Endodermal cell (in vitro differentiated cells): ENCODE results near the gene RNF149. TPM values are rescaled to one million over a fixed set of nuclear protein-coding genes. Genes with fewer than 3 reads are reported as not detected.
"Not testable (repeated sequence)": the region's sequence is repeated elsewhere in the genome, so short reads cannot be mapped to it uniquely, and the experiment has no call there.

Experiments used
- DNase-seq: peaks from one replicate; pipeline ENCODE4 v3.0.0-alpha.2; 2017
- H3K27ac ChIP-seq: 2 replicates; pipeline ENCODE4 v1.5.1; 2013; ENCODE audit warnings: mild to moderate bottlenecking, low read depth, low read length, moderate library complexity
- H3K27me3 ChIP-seq: 2 replicates; pipeline ENCODE4 v1.6.1; 2013; ENCODE audit warnings: mild to moderate bottlenecking, low read length, moderate library complexity; ENCODE audit not compliant: insufficient read depth, control insufficient read depth, poor library complexity, severe bottlenecking
- H3K36me3 ChIP-seq: 2 replicates; pipeline ENCODE4 v1.7.0; 2013; ENCODE audit warnings: mild to moderate bottlenecking, low read length, moderate library complexity; ENCODE audit not compliant: control insufficient read depth, insufficient read depth
- H3K4me1 ChIP-seq: one replicate; pipeline ENCODE4 v1.7.0; 2013; ENCODE audit warnings: low read length; ENCODE audit not compliant: control insufficient read depth, insufficient read depth
- H3K4me3 ChIP-seq: 2 replicates; pipeline ENCODE4 v1.5.1; 2013; ENCODE audit warnings: mild to moderate bottlenecking, low read length, moderate library complexity
- H3K9ac ChIP-seq: 2 replicates; pipeline ENCODE4 v1.6.1; 2013; ENCODE audit warnings: mild to moderate bottlenecking, low read length, moderate library complexity; ENCODE audit not compliant: poor library complexity, severe bottlenecking; ENCODE audit errors: extremely low read depth
- H3K9me3 ChIP-seq: 2 replicates; pipeline ENCODE4 v1.6.1; 2013; ENCODE audit warnings: mild to moderate bottlenecking, low read length, moderate library complexity; ENCODE audit not compliant: control insufficient read depth
- H3K27ac Mint-ChIP-seq: 2 replicates; pipeline ENCODE4 v1.8.0; 2020; ENCODE audit warnings: mixed read lengths
- H3K27me3 Mint-ChIP-seq: 2 replicates; pipeline ENCODE4 v1.8.0; 2021; ENCODE audit warnings: mild to moderate bottlenecking, mixed read lengths; ENCODE audit not compliant: insufficient read depth
- H3K36me3 Mint-ChIP-seq: 2 replicates; pipeline ENCODE4 v1.8.0; 2020; ENCODE audit warnings: low read depth, mixed read lengths
- H3K4me1 Mint-ChIP-seq: 2 replicates; pipeline ENCODE4 v1.8.0; 2020; ENCODE audit warnings: mixed read lengths
- H3K4me3 Mint-ChIP-seq: 2 replicates; pipeline ENCODE4 v1.8.0; 2020; ENCODE audit warnings: mild to moderate bottlenecking, moderate library complexity, mixed read lengths
- H3K9me3 Mint-ChIP-seq: 2 replicates; pipeline ENCODE4 v1.8.0; 2020; ENCODE audit warnings: mild to moderate bottlenecking, mixed read lengths
- CTCF ChIP-seq: fragments of 200-600 bp; sonication (generic); conservative IDR thresholded peaks from 2 replicates; pipeline ENCODE4 v1.5.0; 2021; ENCODE audit warnings: antibody characterized with exemption, mild to moderate bottlenecking
- WGBS, 2 experiments: methylation state at CpG; one replicate each; pipeline versions ENCODE4 v1.1.5 to v1.1.7; 2013; ENCODE audit warnings: missing lambda C conversion rate in 2 of 2, mixed read lengths in 1 of 2; ENCODE audit not compliant: insufficient coverage in 1 of 2, insufficient read length in 1 of 2; 5-methylcytosine and 5-hydroxymethylcytosine counted together
- total RNA-seq, 2 donors: library from RNA; stranded (reverse); fragmentation: NEBNext Ultra II Directional in 1 of 2; extraction: Animal tissue kit (Norgen Biotek cat#: 25700) in 1 of 2; gene quantifications; 2 replicates in 1 of 2; 3 replicates in 1 of 2; pipeline ENCODE4 v1.2.1, GENCODE V29; 2021

Gene RNF149
- total RNA-seq, 2 donors from 2014 or later, result 26.4 to 36.3 TPM

DNA sequence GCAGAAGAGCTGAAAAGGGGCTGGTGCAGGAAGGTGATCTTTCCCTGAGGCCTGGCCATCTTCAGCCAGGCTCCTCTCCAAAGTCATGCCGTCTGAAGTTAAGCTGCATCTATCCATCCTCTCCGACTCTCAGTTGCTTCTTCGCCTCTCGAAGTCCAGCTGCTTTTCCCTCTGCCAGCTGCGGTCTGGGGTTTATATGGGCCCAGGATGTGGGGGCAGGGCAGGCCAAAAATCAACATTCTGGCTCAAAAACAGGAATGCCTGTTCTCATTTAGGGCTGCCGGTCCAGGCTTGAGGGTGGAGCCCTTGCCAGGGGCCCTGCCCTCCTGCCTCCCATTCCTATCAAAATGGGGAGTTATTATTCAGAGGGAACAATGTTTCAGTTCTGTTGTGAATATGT lies 47.6 kb upstream of the RNF149 start:
- no peaks in the 10 kb centered on the region for H3K9me3 Mint-ChIP-seq
- H3K9me3 ChIP-seq, result no peaks in the 10 kb centered on the region
- H3K27me3 Mint-ChIP-seq, result peaks cover 36% of the 10 kb centered on the region
- no peak overlapping the region for H3K27ac Mint-ChIP-seq
- H3K27ac ChIP-seq, result no peak overlapping the region
- TF ChIP-seq CTCF, result no peak
- no peak overlapping the region for H3K4me3 Mint-ChIP-seq
- no peaks in the 10 kb centered on the region for H3K36me3 ChIP-seq
- H3K4me1 ChIP-seq, result peaks cover 2% of the 10 kb centered on the region
- 92% methylated on average over 5 to 6 of the region's 6 CpGs for WGBS, 2 experiments
- no peaks in the 10 kb centered on the region for H3K27me3 ChIP-seq
- no peak for DNase-seq
- no peak overlapping the region for H3K9ac ChIP-seq
- H3K4me3 ChIP-seq, result no peak overlapping the region
- no peaks in the 10 kb centered on the region for H3K36me3 Mint-ChIP-seq
- H3K4me1 Mint-ChIP-seq, result peaks cover 13% of the 10 kb centered on the region

GRCh38 chr2:101355401-101356054 lies 47.0 kb upstream of the RNF149 start:
- H3K27ac Mint-ChIP-seq, result no peak overlapping the region
- H3K27me3 Mint-ChIP-seq, result peaks cover 36% of the 10 kb centered on the region
- DNase-seq, result no peak
- no peaks in the 10 kb centered on the region for H3K9me3 Mint-ChIP-seq
- no peaks in the 10 kb centered on the region for H3K27me3 ChIP-seq
- H3K36me3 Mint-ChIP-seq, result no peaks in the 10 kb centered on the region
- no peak overlapping the region for H3K4me3 Mint-ChIP-seq
- WGBS, 2 experiments, result 93 to 97% methylated on average over 3 to 9 of the region's 10 CpGs
- no peaks in the 10 kb centered on the region for H3K9me3 ChIP-seq
- H3K9ac ChIP-seq, result no peak overlapping the region
- no peak for TF ChIP-seq CTCF
- no peak overlapping the region for H3K27ac ChIP-seq
- H3K4me1 Mint-ChIP-seq, result peaks cover 13% of the 10 kb centered on the region
- H3K4me3 ChIP-seq, result no peak overlapping the region
- peaks cover 2% of the 10 kb centered on the region for H3K4me1 ChIP-seq
- no peaks in the 10 kb centered on the region for H3K36me3 ChIP-seq

DNA sequence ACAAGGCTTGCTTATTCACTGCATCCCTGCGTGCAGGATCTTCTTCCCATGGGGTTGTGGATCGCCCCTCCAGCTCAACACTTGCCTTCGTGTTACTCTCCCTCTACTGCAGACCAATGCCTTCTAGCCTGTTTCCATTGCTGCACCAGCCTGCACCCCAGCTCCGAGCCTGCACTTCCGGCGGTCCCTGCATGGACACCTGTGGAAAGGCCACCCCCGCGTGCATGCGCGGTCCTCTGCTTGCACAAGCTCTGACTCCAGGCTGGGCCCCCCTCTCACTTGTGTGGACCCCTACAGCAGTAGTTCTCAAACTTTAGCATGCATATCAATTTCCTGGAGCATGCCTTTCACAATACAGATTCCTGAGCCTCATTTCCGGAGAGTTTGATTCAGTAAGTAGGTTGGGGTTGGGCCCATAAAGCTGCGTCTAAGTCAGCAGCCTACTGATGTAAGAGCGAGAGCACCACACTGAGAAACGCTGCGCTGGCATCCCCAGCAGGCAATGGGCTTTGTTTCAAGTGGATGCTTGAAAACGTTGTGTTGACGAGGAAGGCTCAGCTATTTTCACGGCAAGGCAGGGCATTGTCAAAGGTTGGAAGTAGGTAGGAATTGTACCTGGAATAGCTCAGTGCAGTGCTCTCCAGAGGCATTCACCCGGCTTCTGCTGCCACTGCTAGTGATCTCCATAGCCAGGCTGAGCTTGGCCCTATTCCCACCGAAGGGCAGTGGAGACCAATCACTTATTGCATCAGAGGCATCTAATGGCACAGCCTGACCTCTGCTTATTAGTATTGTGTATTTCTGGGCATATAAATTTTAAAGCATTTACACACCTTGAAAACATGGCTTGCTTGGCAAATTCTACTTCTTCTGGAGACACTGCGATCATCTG lies 46.2 kb upstream of the RNF149 start:
- no peak overlapping the region for H3K4me3 ChIP-seq
- no peak overlapping the region for H3K9ac ChIP-seq
- no peak for DNase-seq
- no peaks in the 10 kb centered on the region for H3K27me3 ChIP-seq
- H3K36me3 ChIP-seq, result no peaks in the 10 kb centered on the region
- WGBS, 2 experiments, result 92 to 94% methylated on average over 19 to 21 of the region's 21 CpGs
- H3K9me3 ChIP-seq, result no peaks in the 10 kb centered on the region
- H3K4me3 Mint-ChIP-seq, result no peak overlapping the region
- H3K9me3 Mint-ChIP-seq, result no peaks in the 10 kb centered on the region
- H3K27ac ChIP-seq, result no peak overlapping the region
- no peak overlapping the region for H3K27ac Mint-ChIP-seq
- H3K27me3 Mint-ChIP-seq, result peaks cover 36% of the 10 kb centered on the region
- no peaks in the 10 kb centered on the region for H3K4me1 ChIP-seq
- no peaks in the 10 kb centered on the region for H3K36me3 Mint-ChIP-seq
- peaks cover 6% of the 10 kb centered on the region for H3K4me1 Mint-ChIP-seq
- TF ChIP-seq CTCF, result no peak

- H3K27ac ChIP-seq, H3K4me1 Mint-ChIP-seq, H3K4me3 ChIP-seq, DNase-seq, H3K36me3 Mint-ChIP-seq, H3K9me3 Mint-ChIP-seq, H3K4me1 ChIP-seq, H3K27ac Mint-ChIP-seq, H3K36me3 ChIP-seq, H3K9ac ChIP-seq, H3K27me3 ChIP-seq, H3K9me3 ChIP-seq, H3K4me3 Mint-ChIP-seq: not testable (repeated sequence)
- 85 to 91% methylated on average over 3 to 4 of the region's 4 CpGs for whole genome bisulfite sequencing, 2 experiments
- peaks cover 25% of the 10 kb centered on the region for H3K27me3 Mint-ChIP-seq
Observed at GRCh38 chr2:101352631-101353030, 44.1 kb upstream of the RNF149 start.
